Measurements from ENCODE around the gene SH3PXD2A.

Gene SH3PXD2A

DNA sequence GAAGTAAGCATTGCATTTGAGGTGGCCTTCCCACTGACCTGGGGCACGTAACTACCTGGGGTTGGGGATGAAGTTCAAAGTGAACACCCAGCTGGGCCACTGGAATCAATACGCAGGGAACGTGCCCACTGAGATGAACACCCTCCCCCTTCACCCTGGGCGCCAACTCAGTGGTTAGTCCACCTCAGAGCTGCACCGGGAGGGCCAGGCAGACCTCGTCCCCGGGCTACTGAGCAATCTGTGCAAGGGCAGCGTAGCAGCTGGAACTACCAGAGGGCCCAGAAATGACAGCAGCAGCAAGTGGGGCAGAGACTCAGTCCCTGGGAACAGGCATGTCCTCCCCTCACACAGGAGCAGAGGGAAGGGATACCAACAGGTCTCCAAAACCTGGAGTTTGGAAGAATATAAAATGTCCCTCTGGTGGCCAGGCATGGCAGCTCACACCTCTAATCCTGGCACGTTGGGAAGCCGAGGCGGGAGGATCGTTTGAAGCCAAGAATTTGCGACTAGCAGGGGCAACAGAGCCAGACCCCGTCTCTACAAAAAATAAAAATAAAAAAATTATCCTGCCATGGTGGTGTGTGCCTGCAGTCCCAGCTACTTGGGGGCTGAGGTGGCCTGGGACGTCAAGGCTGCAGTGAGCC is 143.9 kb downstream of the SH3PXD2A start:
- DNase-seq (ENCODE audit: low read depth in 3 of 3, low spot score in 1 of 3) = no peak

DNA sequence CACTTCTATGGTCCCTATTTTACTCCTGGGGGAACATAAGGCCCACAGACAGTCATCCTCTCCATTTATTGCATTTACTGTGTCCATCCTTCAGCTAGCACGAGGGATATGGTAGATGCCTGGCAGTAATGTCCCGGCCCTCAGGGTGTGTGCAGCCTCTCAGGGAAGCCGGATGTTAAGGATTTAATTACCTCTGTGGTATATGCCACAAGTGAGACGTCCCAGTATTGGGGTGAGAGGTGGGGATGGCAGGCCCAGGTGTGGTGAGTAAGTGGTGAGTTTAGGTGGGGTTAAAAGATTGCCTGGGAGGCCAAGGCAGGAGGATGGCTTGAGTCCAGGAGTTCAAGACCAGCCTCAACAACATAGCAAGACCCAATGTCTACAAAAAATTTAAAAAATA is 144.9 kb downstream of the SH3PXD2A start:
- no peak for DNase-seq (ENCODE audit: low read depth in 3 of 3, low spot score in 1 of 3)

DNA sequence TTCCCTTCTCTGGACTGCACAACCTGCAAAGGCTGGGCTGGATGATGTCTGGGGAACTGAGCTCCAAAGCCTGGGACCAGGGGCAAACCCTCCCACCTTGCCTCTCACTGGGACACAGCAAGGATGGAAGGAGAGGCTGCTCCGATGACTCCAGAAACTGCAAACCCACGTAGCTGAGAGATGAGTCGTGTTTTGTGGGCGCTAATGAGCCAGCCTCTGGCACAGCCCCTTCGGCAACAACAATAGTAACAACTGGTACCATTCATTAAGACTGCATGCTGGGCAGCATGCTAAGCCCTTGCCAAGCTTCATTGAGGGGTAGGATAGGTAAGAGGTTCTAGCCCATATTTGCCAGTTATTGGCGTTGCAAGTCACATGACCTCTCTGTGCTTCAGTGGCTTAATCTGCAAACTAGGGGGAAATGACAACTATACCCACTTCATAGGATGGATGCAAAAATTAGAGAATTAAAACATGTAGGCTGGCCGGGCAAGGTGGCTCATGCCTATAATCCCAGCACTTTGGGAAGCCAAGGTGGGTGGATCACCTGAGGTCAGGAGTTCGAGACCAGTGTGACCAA is 145.9 kb downstream of the SH3PXD2A start:
- DNase-seq (ENCODE audit: low read depth in 3 of 3, low spot score in 1 of 3) = no peak

DNA sequence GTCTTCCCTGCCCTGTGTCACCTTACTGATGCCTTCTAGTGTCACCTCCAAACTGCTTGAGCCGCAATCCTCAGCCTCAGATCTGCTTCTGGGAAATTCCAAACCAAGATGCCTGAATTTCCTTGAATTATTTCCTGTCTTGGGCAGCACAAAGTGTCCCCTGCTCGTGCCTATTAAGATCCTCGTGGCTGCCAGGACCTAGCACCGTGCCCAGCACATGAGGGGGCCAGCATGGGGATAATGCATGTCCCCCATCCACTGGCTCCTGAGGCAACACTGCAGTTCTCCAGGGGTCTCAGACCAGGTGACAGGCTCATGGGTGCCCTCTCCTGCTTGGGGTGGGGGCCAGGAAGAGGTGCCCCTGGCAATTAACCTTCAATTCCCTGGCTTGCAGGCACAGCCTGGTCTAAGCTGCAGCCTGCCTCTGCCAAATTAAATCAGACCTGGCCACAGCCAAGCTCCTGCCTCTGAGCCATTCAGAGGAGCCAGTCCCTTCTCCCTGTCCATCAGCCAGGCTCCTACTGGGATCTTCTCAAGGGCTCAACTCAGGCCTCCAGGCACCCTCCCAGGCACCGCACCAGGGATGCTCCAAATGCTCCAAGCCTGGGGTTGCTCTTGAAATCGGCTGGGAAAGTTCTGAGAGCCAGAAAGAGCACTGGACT is 146.6 kb downstream of the SH3PXD2A start:
- no peak for DNase-seq (ENCODE audit: low read depth in 3 of 3, low spot score in 1 of 3)

DNA sequence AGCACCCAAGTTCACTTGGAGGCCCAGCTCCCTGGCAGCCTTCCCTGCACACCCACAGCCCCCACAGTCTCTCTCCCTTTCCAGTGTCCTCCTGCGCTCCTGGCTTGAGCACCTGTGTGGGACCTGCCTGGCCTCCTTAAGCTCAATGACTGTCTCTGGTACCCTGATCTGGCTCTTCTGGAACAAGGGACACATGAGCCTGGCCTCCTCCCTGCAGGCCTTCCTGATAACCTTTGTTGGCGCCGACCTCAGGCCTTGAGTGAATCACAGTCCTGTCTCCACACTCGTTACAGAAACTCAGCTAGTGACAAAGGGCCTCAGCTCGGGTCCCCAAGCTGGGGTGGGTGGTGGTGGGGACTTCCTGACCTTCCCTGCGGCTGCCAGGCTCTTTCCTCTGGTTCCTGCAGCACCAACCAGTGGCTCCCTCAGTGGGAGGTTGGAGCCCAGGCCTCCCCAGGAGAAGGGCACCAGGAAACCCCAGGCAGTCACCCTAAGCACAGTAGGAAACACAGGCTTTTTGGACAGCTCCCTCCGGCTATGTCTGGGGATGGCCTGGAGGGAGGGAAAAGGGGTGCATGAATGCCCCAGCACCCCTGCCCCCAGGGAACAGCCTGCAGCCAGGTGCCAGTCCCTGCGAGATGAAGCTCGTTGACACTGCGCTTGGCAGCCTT is 147.3 kb downstream of the SH3PXD2A start:
- DNase-seq (ENCODE audit: low read depth in 3 of 3, low spot score in 1 of 3) = no peak

DNA sequence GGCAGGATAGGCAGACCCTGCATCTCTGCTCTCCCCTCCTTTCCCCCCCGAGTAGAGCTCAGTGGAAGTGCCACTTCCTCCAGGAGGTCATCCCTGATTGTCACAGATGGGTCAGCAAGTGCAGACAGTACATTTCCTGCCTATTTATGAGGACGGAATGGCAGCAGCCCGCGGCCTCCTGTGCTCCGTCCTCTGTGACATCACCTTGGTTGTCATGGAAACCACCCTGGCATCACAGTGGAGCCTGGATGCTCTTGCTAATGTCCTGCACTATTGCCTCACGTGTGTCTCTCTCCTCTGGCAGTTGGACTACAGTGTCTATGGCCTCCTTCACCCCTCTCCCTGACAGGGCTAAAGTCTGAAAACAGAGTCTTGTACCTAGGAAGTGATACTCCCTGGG is 148.6 kb downstream of the SH3PXD2A start:
- DNase-seq (ENCODE audit: low read depth in 3 of 3, low spot score in 1 of 3) = no peak

DNA sequence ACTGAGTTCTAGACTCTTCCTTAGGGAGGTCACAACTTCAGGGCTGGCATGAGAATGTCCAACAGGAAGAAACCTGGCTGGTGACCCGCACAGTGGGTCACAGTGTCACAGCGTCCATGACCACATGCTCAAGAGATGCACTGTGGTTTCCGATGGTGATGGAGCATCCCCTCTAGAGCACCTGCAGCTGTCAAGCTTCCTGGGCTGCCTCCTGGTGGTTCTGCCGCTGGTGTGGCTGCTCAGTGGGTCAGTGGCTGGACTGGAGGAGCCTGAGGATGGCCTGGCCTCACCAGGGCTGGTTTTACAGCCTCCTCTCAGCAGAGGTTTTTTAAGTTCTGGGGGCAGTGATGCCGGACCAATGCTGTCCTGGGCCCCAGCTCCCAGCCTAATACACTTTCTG is 149.3 kb downstream of the SH3PXD2A start:
- no peak for DNase-seq (ENCODE audit: low read depth in 3 of 3, low spot score in 1 of 3)

DNA sequence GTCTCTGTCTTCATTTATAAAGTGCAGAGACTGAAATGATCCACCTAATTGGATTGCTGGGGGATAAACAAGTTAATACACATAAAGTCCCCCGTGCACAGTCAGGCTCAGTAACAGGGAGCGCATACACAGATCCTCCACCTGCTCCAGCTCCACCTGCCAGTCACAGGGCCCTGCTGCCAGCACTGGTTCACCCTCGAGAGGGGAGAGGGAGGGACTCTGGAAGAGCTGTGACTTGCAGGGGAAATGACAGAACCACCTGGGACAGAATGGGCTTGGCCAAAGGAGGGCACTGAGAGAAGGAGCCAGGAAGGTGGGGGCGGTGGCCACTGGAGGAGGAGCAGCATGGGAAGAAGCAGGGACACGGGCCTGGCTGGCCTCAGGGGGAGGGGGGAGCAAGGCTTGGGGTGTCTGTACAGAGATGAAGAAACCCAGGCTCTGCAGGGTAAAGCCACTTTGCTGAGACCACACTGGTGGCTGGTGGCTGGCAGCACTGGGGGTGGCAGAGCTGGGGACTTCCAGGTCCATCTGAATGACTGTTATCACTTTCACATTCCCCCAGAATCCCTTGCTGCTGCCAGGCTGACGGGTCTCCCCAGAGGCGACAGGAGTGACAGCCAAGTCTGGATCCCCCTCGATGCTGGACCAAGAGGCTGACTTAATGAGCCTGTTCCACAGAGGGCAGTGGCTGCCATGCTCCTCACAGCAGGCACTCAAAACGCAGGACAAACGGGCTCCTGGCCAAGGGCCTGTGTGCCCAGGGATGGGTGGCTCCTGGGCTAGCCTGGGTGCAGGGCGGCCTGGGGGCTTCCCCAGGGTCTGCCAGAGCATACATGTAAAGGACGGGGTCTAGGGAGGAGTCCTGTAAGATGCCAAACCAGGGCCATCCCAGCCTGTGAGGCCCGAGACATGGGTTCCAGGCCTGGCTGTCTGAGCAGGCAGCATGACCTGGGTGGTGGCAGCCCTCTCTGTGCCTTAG is 151.1 kb downstream of the SH3PXD2A start:
- DNase-seq (ENCODE audit: low read depth in 3 of 3, low spot score in 1 of 3) = no peak

DNA sequence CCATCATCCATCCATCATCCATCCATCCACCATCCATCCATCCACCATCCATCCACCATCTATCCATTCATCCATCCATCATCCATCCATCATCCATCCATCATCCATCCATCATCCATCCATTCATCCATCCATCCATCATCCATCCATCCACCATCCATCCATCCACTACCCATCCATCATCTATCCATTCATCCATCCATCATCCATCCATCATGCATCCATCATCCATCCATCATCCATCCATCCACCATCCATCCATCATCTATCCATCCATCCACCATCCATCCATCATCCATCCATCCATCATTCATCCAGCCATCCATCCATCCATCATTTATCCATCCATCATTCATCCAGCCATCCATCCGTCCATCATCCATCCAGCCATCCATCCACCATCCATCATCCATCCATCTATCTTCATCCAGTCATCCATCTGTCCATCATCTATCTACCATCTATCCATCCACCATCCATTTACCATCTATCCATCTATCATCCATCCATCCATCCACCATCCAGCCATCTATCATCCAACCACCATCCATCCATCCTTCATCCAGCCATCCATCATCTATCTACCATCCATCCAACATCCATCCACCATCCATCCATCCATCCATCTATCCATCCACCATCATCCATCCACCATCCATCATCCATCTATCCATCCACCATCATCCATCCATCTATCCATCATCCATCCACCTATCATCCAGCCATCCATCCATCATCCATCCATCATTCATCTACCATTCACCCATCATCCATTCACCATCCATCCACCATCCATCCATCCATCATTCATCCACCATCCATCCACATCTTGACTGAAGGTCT is 153.8 kb downstream of the SH3PXD2A start:
- DNase-seq (ENCODE audit: low read depth in 3 of 3, low spot score in 1 of 3) = no peak

DNA sequence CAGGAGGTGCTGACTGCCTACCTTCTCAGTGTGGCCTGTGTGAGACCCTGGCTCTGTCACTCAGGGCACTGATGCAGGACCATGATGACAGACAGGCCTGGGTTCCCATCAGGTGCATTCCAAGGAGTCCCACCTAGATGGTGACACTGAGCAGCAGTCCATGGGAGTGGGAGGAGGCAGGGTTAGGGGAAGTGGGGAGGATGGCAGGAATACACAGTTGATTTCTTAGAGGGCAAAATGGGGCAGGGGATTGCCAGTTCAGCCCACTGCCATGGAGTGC is 155.0 kb downstream of the SH3PXD2A start:
- no peak for DNase-seq (ENCODE audit: low read depth in 3 of 3, low spot score in 1 of 3)

DNA sequence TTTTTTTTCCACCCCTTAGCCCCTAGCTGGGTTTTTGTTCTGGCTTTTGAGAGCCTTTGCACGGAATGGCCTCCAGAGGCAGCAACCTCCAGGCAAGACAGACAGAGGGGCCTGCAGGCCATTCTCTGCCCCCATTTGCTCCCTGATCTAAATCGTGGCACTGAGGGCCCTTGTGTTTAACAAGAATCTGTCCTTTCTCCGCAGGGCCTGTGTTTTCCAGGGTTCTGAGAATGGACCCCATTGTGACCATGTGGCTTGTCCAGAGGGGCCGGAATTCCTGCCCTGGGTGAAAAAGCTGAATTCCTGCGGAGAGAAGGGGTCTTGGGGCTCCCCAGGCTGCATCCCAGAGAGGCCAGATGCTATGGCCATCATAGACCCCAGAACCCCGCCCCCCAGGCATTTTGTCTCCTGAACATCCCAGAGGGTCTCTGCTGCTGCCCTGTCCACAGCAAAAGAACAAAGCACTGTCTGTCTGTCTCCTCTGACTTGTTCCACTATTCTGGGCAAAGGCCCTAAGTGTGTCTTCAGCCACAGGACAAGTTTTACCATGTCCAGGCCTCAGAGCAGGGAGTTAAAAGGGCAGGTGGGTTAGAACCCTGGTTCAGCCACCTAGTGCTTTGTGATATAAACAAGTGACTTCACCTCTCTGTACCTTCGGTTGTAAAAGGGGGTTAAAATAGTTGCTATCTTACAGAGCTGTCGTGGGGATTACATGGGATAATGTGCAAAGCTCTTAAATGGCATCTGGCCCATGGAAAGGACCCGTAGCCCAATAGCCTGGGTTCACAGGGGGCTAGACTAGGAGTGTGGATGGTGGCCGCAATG is 155.6 kb downstream of the SH3PXD2A start:
- no peak for DNase-seq (ENCODE audit: low read depth in 3 of 3, low spot score in 1 of 3)

DNA sequence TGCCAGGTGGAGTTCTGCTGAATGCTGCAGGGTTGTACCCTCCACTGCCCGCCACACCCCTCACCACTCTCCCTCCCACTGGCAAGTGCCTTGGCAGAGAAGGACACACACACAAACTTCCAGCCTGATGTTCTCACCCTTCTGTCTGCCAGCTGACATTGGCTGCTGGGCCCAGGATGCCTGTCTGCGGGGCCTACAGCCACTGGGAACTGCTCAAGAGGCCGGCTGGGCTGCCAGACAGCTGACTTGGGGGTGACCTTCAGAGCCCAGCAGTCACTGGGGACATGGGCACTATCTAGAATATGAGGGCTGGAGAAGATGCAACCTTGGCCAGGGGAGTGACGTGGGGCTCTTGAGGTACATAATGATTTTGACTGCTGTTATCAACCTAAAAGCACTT is 157.1 kb downstream of the SH3PXD2A start:
- no peak for DNase-seq (ENCODE audit: low read depth in 3 of 3, low spot score in 1 of 3)

DNA sequence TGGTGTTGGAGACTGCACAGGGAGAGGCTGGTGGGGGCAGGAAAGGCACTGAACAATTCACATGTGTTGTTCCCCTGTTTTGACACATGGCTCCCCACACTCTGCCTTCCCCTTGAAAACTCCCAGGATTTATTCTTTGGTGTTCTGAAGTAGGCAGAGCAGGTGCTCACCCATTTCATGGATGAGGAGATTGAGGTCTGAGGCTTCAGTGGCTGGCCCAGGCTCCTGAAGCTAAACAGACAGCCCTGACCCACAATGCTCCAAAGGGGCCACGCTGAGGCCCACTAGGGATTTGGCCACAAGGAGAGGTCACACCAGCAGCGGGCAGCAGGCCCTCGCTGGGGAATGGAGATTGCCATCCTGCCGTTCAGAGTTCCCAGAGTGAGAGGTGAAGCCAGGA is 157.6 kb downstream of the SH3PXD2A start:
- DNase-seq (ENCODE audit: low read depth in 3 of 3, low spot score in 1 of 3) = no peak

DNA sequence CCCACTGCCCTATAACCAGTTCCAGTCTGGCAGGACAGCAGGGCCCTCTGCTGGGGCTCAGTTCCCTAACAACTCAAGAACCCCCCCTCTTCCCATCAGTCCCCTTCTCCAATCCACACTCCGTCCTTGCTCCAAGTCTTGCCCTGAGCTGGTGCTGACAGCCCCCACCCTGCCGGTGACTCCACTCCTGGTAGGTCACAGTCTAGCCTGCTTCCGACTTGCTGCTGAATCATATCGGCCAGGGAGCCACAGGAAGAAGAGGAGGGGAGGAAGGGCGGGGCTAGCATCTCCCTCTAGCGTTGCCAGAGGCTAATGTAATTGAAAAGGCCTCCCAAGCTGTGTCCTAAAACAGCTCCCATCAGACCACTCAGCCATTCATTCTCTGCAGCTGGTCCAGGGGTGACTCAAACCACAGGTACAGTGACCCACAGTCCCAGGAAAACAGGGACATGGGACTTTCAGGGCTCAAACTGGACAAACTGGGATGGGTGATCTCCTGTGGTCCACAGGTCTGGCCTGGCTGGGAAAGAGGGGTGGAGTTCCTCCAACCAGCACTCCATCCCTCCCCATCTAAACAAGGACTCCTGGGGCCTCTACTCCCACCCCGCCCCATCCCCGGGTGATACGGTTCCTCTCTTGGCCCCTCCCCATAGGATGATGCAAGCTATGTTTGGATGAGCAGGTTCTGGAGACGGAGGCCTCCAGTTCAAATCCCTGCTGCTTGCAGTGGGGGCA is 158.8 kb downstream of the SH3PXD2A start:
- peak; percentile 40 to 48 (median 45) for DNase-seq (ENCODE audit: low read depth in 3 of 3, low spot score in 1 of 3)

DNA sequence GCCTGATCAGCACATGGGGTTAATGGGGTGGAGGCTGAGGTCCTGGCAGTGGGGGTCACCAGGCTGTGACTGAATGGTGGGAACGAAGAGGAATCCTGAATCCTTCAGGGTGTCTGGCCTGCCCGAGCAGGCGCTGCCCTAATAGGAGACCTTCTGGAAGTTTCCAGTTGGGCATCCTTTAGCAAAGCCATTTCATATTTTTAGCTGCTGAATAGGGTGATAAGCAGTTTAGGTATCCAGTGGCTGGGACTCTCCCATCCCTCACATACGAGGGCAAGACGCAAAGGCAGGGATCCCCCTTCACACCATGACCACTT is 159.3 kb downstream of the SH3PXD2A start:
- no peak for DNase-seq (ENCODE audit: low read depth in 3 of 3, low spot score in 1 of 3)

DNA sequence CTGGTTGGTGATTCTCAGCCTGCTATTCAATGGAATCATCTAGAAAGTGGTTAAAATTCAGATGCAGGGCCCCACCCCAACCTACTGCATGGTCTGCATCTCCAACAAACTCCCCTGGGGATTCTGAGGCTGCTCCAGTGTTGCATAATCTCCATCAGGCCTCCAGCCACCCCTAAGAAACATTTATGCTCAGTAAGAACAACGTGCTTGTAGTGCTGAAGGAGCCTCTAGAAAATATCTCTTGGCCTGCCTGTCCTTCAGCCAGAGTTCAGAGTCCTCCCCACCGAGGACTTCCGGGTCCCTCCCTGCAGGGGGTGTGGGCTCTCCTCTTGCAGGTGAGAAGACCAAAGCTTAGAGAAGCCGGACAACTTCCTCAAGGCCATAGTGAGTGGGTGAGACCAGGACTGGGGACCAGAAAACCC is 159.8 kb downstream of the SH3PXD2A start:
- DNase-seq (ENCODE audit: low read depth in 3 of 3, low spot score in 1 of 3) = no peak

DNA sequence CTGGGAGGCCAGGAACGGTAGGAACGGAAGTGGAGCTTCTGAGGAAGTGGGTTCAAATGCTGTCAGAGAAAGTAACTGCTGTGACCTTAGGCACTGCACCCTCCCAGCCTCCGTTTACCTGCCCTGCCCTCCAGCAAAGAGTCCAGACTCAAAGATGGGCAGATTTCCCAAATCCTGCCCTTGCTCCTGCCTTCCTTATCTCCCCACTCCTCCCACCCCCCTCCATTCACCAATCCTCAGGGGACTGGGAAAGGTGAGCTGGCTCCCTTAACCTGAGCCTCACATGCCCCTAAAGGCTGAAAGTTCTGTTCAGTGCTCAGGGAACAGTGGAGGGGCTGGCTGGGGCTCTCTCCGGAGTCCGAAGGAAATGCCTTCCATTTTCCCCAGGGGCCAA is 161.6 kb downstream of the SH3PXD2A start:
- no peak for DNase-seq (ENCODE audit: low read depth in 3 of 3, low spot score in 1 of 3)

DNA sequence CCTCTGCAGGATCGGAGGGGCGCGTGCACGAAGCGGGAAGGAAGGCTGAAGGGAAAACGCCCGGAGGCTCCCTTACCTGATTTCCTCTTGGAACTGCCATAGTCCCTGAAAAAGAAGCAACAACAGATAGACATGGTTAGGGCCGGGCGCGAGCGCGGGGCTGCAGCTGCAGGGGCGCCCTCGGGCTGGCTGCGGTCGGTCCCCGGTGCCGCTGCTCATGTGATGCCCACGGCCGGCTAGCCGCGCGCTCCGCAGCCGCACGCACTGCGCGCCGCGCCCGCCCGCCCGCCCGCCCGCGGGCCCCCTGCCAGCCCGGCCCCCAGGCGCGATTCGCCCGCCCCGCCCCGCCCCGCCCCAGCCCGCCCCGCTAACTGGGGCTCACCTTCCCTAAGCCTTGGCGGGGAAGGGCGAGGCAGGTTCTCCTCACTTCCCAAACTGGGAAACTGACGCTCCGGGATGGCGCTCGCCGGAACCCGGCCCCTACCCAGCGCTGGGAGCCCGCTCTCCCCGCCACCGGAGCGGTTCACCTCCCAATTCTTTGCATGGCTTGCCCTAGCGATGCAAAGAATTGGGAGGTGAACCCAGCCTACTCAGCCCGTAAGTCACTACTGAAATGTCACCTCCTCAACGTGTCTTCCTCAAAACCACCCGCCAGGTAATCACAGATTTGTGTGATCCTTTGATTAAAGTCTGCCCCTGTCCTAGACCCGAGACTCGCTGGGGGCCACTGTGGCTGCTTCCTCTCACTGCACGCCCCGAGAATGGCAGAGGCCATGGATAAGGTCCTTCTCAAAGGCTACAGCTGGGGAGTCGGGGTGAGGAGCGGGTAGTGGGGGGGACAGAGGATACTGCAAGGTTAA is 162.2 kb downstream of the SH3PXD2A start:
- DNase-seq (ENCODE audit: low read depth in 3 of 3, low spot score in 1 of 3) = no peak
